Left lung (tissue), 10 donors: ENCODE data around the gene DNMT3A. TPM values are rescaled to one million over a fixed set of nuclear protein-coding genes. Genes with fewer than 3 reads are reported as not detected.

ENCODE experiments used
- ATAC-seq: fragments of 200-7000 bp; cut with Tn5 transposase; one replicate; pipeline ENCODE4 v1.9.1; 2020; ENCODE audit warnings: moderate library complexity
- DNase-seq, 4 donors: peaks; one replicate each; pipeline ENCODE4 v3.0.0-alpha.2; 2013 to 2020
- H3K27ac ChIP-seq, 2 donors: fragments of 200-600 bp; sonication (generic) in 1 of 2; one replicate each; pipeline versions ENCODE4 v1.5.0 to v1.8.0; 2020 to 2021
- H3K27me3 ChIP-seq, 2 donors: fragments of 200-600 bp; sonication (generic) in 1 of 2; one replicate each; pipeline versions ENCODE4 v1.5.0 to v1.8.0; 2020 to 2021
- H3K36me3 ChIP-seq, 2 donors: fragments of 200-600 bp; sonication (generic) in 1 of 2; one replicate each; pipeline versions ENCODE4 v1.5.0 to v1.8.0; 2020 to 2021
- H3K4me1 ChIP-seq, 2 donors: fragments of 200-600 bp; one replicate each; pipeline ENCODE4 v1.8.0; 2021
- H3K4me3 ChIP-seq, 2 donors: fragments of 200-600 bp; sonication (generic) in 1 of 2; one replicate each; pipeline versions ENCODE4 v1.5.0 to v1.8.0; 2020 to 2021; ENCODE audit warnings: mild to moderate bottlenecking in 1 of 2
- H3K9me3 ChIP-seq, 2 donors: fragments of 200-600 bp; sonication (generic) in 1 of 2; one replicate each; pipeline versions ENCODE4 v1.5.0 to v1.8.0; 2020 to 2021
- intact Hi-C, 2 donors: fragments of 100-400 bp; cut with DNase I; formaldehyde crosslinking; loops; one replicate each; pipeline versions ENCODE4 v1.11.2 to v1.14.2; 2022
- polyA plus RNA-seq, 6 donors: library from polyadenylated mRNA; unstranded; fragments of 120-200 nt; gene quantifications; one replicate each; pipeline ENCODE4 v1.2.1, GENCODE V29; 2013; ENCODE audit not compliant: insufficient read length in 6 of 6
- total RNA-seq, 2 donors: library from RNA; stranded (reverse); fragmentation: NEBNext Ultra II Directional; extraction: Animal tissue kit (Norgen Biotek cat#: 25700); gene quantifications; one replicate each; pipeline ENCODE4 v1.2.1, GENCODE V29; 2021
- TF ChIP-seq, protein P1 (sequence below), 2 donors: fragments of 200-600 bp; sonication (generic) in 1 of 2; IDR thresholded peaks; one replicate each; pipeline versions ENCODE4 v1.5.0 to v1.8.0; 2021; ENCODE audit warnings: antibody characterized with exemption in 2 of 2
- donor health status: DM: no; HTN: yes; CAD: no.
- donor health status: DM: no; HTN: no; CAD: no.

Gene DNMT3A
- total and polyA plus RNA-seq, 8 donors: 37.5 to 123 (median 100) TPM

DNA sequence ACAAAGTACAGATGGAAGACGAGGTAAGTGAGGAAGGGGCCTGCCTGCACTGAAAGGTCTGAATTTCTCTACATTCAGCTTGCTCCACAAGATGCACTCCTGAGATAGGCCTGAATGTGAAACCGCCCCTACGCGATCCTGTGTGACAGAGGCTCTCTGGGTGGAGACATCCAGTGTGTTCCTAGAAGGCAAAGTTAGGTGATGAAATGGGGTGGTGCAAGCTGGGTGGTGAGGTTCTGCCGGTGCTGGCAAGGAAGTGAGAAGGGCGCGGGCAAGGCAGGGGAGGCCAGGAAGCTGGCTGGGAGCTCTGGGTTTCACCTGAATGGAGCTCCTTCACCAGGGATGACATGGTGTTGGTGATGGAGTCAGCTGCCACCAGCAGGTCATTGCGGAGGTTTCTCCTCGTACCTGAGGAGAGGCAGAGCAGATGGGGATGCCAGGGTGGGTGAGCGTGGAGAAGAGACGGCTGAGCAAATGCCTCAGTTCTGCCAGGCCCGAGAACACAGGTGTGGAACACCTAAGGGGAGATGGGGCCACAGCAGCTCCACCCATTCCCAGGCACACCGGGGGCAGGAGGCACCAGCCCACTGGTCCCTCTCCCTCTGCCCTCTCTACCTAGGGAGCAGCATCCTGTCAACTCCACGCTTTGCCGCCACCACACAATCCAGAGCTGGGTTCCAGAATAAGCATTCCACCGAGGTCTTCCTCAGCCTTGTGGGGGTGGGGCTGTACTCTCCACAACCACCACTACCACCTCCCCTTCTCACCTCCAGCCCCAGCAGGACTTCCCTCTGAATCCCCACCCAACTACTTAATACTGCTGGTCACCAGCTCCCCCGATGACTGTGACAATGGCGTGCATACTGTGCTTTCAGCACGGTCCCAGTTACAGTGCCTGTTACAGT lies 45.5 kb upstream of the DNMT3A start:
- DNase-seq: no peak

GRCh38 chr2:25385910-25386309 lies 44.2 kb upstream of the DNMT3A start:
- ATAC-seq (no peak), DNase-seq (no peak)
- peaks cover 0 to 6% of the 10 kb centered on the region in 2 donors for H3K36me3 ChIP-seq
- H3K27me3 ChIP-seq: no peaks in the 10 kb centered on the region
- H3K4me1 ChIP-seq: no peaks in the 10 kb centered on the region
- no peak overlapping the region for H3K27ac ChIP-seq
- no peaks in the 10 kb centered on the region for H3K9me3 ChIP-seq
- TF ChIP-seq, protein P1, sequence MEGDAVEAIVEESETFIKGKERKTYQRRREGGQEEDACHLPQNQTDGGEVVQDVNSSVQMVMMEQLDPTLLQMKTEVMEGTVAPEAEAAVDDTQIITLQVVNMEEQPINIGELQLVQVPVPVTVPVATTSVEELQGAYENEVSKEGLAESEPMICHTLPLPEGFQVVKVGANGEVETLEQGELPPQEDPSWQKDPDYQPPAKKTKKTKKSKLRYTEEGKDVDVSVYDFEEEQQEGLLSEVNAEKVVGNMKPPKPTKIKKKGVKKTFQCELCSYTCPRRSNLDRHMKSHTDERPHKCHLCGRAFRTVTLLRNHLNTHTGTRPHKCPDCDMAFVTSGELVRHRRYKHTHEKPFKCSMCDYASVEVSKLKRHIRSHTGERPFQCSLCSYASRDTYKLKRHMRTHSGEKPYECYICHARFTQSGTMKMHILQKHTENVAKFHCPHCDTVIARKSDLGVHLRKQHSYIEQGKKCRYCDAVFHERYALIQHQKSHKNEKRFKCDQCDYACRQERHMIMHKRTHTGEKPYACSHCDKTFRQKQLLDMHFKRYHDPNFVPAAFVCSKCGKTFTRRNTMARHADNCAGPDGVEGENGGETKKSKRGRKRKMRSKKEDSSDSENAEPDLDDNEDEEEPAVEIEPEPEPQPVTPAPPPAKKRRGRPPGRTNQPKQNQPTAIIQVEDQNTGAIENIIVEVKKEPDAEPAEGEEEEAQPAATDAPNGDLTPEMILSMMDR (IDR thresholded peaks at IDR 0.05): no peak
- no peak overlapping the region for H3K4me3 ChIP-seq
- intact Hi-C loops: no loop called here

More for the DNA sequence above, 45.5 kb upstream of the DNMT3A start:
- no peaks in the 10 kb centered on the region for H3K27me3 ChIP-seq
- H3K9me3 ChIP-seq: no peaks in the 10 kb centered on the region
- ATAC-seq: no peak
- H3K36me3 ChIP-seq: peaks cover 0 to 6% of the 10 kb centered on the region in 2 donors
- TF ChIP-seq, protein P1 (IDR thresholded peaks at IDR 0.05): no peak
- H3K4me1 ChIP-seq: no peaks in the 10 kb centered on the region
- intact Hi-C loops: no loop called here
- H3K4me3 ChIP-seq: no peak overlapping the region
- H3K27ac ChIP-seq: no peak overlapping the region

GRCh38 chr2:25383806-25384205 lies 42.1 kb upstream of the DNMT3A start:
- H3K4me1 ChIP-seq: no peaks in the 10 kb centered on the region
- intact Hi-C loops: no loop called here
- DNase-seq (no peak), ATAC-seq (no peak)
- no peaks in the 10 kb centered on the region for H3K27me3 ChIP-seq
- H3K36me3 ChIP-seq: peaks cover 0 to 6% of the 10 kb centered on the region in 2 donors
- H3K4me3 ChIP-seq: no peak overlapping the region
- no peak overlapping the region for H3K27ac ChIP-seq
- TF ChIP-seq, protein P1 (IDR thresholded peaks at IDR 0.05): no peak
- H3K9me3 ChIP-seq: no peaks in the 10 kb centered on the region

DNA sequence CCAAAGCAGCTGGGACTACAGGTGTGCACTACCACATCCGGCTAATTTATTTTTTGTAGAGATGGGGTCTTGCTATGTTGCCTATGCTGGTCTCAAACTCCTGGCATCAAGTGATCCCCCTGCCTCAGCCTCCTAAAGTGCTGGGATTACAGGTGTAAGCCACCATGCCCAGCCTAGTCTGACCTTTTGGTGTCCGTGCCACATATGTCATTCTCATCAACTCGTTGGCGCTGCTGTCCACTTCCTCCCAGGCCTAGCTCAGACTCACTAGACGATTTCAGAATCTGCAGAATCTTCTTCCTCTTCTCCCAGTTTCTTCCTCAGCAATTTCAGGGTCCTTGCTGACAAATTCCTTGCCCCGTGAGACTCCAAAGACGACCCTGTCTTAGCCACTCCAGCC lies 39.8 kb upstream of the DNMT3A start:
- intact Hi-C loops: no loop called here
- ATAC-seq: no peak
- TF ChIP-seq, protein P1 (IDR thresholded peaks at IDR 0.05): no peak

DNA sequence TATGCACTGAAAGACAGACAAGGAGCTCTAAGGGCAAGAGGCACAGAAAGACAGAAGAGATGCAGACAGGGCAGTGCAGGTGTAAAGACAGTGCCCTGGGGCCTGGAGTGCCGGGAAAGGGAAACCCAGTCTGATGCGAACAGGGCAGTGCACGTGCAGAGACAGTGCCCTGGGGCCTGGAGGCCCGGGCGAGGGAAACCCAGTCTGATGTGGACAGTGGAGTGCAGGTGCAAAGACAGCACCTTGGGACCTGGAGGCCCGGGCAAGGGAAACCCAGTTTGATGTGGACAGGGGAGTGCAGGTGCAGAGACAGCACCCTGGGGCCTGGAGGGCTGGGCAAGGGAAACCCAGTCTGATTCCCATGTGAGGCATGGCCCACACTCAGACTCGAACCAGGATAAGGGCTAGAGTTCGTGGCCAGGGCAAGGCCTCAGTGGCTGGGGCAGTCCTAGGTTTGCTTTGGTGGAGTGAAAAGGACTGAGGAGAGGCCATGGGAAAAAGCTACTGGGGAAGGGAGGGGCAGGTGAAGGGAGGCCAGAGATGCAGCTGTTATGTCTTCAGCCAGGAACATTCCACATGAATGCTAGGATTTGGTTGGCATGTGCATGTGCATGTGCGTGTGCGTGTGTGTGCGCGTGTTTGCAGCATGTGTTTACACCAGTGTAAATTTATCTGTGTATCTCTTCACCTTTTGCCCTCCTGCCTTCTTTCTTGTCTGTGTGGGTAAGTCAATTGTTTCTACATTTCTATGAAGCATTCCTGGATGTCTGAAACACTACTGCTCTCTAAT lies 39.1 kb upstream of the DNMT3A start:
- Histone ChIP-seq H3K36me3 (no peaks in the 10 kb centered on the region), H3K4me3 (no peak overlapping the region), H3K9me3 (no peaks in the 10 kb centered on the region), H3K27me3 (no peaks in the 10 kb centered on the region), H3K4me1 (peaks cover 8 to 17% of the 10 kb centered on the region in 2 donors), H3K27ac (no peak overlapping the region)
- TF ChIP-seq, protein P1 (IDR thresholded peaks at IDR 0.05): no peak
- intact Hi-C loops: no loop called here
- DNase-seq: no peak
- ATAC-seq: no peak

More for the DNA sequence above, 39.8 kb upstream of the DNMT3A start:
- Histone ChIP-seq H3K27ac (no peak overlapping the region), H3K27me3 (no peaks in the 10 kb centered on the region), H3K36me3 (no peaks in the 10 kb centered on the region), H3K9me3 (no peaks in the 10 kb centered on the region), H3K4me3 (no peak overlapping the region), H3K4me1 (peaks cover 8 to 13% of the 10 kb centered on the region in 2 donors)
- no peak for DNase-seq
